Astrocyte (in vitro differentiated cells and primary cell): ENCODE data around the gene PCDHA4.
"Not testable (repeated sequence)": the region's sequence is repeated elsewhere in the genome, so short reads cannot be mapped to it uniquely, and the experiment has no call there.

Source experiments
- CTCF ChIP-seq: IDR thresholded peaks from 2 replicates; pipeline ENCODE4 v1.5.1; 2011; ENCODE audit warnings: low read depth, mild to moderate bottlenecking, inconsistent platforms, low read length, moderate library complexity; ENCODE audit not compliant: insufficient read depth
- EZH2 ChIP-seq: IDR thresholded peaks from 2 replicates; pipeline ENCODE4 v1.6.1; 2012; ENCODE audit warnings: mild to moderate bottlenecking, low read length, inconsistent platforms; ENCODE audit not compliant: insufficient read depth

GRCh38 chr5:140834439-140835008, 27.7 kb downstream of the PCDHA4 start:
- not testable (repeated sequence) for TF ChIP-seq CTCF, EZH2
